Measurements from ENCODE around the gene SHQ1.

DNA sequence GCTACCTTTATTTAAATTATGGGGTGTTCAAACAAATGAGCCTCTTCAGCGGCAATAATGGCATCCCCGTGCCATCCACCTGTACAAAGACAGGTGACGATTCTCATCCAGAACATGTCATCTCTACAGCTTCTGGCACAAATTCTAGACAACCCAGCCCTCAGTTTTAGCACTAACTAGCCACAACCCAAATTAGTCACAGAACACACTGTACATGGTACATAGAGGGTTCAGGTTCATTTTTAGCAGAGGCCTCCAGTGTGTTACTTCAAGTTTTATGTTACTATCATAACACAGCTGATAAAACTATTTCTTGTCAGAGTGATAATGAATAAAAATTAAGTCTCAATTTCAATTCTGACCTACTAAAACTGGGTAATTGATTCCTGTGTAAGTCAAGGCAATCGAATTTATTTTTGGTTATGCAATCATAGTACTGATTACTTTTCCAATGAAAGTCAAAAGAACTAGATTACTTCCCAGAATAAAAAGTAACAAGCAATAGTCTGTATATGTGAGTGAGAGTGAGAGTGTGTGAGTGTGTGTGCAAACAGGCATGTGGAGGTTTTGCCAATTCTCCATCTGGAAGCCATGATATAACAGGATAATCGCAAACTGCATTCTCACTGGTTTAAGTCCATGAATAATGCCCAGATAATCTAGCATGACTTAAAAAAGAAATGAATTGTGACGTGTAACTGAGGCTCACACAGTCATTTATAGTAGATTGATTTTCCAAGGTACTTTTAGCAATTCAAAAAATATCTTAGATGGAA is 37.4 kb downstream of the SHQ1 start:
- TF ChIP-seq, protein P1, sequence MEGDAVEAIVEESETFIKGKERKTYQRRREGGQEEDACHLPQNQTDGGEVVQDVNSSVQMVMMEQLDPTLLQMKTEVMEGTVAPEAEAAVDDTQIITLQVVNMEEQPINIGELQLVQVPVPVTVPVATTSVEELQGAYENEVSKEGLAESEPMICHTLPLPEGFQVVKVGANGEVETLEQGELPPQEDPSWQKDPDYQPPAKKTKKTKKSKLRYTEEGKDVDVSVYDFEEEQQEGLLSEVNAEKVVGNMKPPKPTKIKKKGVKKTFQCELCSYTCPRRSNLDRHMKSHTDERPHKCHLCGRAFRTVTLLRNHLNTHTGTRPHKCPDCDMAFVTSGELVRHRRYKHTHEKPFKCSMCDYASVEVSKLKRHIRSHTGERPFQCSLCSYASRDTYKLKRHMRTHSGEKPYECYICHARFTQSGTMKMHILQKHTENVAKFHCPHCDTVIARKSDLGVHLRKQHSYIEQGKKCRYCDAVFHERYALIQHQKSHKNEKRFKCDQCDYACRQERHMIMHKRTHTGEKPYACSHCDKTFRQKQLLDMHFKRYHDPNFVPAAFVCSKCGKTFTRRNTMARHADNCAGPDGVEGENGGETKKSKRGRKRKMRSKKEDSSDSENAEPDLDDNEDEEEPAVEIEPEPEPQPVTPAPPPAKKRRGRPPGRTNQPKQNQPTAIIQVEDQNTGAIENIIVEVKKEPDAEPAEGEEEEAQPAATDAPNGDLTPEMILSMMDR (IDR thresholded peaks at IDR 0.05): no peak
- no peak for TF ChIP-seq POLR2A (IDR thresholded peaks at IDR 0.05)

Measured in heart left ventricle (tissue), 13 donors.